ENCODE results near the gene CHID1. TPM values are rescaled to one million over a fixed set of nuclear protein-coding genes. Genes with fewer than 3 reads are reported as not detected.
A peak's percentile ranks its signal among the peaks of the same experiment; 100 is the strongest.

The CHID1 gene
- polyA plus RNA-seq, 1 donor = 100 TPM

DNA sequence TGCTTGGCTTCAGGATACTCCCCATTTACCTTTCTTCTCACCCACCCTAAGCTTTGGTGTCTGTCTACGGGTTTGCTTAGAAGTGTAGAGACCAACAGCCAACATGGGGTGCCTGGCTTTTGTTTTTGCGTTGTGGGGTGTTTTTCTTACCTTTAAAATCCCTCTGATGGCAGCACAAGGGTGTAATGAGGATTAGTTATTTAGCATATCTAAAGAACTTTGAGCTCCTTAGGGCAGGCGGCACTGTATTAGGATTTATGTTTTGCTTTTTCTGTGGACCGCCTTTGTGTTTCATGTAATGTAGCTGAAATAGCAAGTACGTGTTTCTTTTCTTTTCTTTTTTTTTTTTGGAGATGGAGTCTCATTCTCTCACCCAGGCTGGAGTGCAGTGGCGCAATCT lies 23.9 kb upstream of the CHID1 start:
- DNase-seq = no peak

DNA sequence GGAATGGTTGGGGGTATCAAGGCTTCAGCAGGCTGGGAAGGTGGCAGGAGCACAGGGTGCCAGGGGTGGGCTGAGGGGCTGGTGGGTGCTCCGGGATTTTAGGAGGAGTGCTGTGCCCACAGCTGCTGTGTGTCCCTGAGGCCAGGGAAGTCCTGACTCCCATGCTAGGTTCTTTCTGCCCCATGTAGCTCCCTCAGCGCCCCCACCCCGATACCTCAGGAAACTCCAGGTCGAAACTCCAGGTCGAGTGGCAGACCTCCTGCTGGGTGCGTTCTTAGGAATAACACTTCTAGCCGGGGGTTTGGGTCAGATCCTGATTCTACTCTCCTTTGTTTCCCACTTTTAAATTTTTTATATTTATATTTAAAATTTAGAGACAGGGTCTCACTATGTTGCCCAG lies 23.3 kb upstream of the CHID1 start:
- no peak for DNase-seq

DNA sequence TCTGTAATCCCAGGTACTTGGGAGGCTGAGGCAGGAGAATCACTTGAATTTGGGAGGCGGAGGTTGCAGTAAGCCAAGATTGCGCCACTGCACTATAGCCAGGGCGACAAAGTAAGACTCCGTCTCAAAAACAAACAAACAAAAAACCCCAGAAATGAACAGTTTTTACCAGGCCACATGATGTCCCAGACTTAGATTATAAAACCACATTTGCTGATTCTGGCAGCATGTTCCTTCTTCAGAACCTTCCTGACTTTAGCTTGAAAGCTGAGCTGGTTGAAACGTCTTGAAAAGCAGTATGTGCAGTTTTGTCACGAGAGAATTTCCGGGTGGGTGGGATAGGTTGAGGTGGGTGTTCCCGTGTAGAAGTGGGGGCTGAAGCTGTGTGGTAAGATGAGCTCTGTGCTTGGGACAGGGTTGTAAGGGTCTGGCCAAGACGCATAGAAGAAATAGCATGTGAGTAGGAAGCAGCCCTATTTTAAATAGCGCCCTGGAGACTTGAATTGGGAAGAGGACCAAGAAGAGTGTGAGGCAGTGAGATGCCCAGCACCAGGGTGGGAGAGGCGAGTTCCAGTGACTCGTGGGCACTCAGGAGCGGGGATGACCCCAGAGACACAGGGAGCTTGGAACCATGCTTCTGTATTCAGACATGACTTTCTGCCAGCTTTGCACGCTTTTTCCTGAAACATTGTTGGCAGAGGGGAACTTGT lies 22.7 kb upstream of the CHID1 start:
- no peak for DNase-seq

- DNase-seq = no peak
Measured at GRCh38 chr11:932435-932834, 21.8 kb upstream of the CHID1 start.

GRCh38 chr11:931385-931784 lies 20.8 kb upstream of the CHID1 start:
- DNase-seq = no peak

DNA sequence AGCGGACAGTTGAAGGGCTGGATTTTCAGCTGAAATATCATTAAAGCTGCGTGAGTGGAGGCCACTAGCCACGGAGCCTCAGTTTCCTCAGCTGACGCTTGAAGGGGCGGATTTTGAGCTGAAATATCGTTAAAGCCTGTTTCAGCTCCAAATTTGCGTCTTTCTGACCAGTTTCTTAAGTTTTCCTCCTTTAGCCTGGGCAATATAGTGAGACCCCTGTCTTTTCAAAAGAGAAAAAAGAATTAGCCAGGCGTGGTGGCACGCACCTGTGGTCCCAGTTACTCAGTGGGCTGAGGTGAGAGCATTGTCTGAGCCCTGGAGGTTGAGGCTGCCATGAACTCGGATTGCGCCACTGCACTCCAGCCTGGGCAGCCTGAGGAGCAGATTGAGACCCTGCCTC lies 18.8 kb upstream of the CHID1 start:
- no peak for DNase-seq

DNA sequence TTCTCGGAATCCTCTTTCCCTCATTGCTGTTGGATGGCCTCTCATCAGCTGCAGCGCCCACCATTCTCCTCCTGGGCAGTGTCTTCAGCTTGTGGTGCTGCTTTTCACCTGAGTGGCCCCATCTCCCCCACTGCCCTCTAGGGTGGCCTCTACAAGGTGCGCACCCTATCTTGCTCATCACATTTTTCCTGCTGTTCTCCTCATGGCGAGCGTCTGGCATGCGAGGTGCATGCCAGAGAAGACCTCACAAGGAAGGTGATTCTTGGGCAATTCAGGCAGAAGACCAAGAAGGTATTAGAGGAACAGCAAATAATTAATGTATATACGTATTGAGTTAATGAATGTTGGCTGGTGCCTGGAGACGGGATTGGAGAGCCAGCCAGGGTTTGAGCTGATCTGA lies 18.2 kb upstream of the CHID1 start:
- DNase-seq = no peak

GRCh38 chr11:927871-928270 lies 17.3 kb upstream of the CHID1 start:
- DNase-seq = no peak

- DNase-seq = no peak
Measured at GRCh38 chr11:926341-926916, 15.8 kb upstream of the CHID1 start.

- peak; percentile 86 for DNase-seq
Measured at GRCh38 chr11:925496-926301, 15.1 kb upstream of the CHID1 start, which contains the start of gene AP2A2. Gene AP2A2, plus strand, starts transcription at chr11:925870. Its CDS starts 152 bp downstream, at chr11:926022.

DNA sequence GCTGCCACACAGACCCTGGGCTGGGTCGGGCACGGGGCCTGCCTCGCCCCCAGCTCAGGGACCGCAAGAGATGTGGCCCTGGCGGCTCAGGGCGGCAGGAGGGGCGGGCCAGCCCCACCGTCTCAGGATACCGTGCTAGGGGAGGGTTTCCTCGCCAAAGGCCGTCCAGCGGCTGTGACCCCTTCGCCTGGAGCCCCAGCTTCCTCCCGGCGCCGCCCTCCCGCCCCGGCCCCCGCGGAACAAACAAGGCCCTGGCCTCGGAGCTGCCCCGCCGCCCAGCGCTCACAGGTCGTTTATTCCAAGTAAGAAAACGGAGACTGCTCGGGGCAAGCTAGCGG lies 14.5 kb upstream of the CHID1 start:
- no peak for DNase-seq

DNA sequence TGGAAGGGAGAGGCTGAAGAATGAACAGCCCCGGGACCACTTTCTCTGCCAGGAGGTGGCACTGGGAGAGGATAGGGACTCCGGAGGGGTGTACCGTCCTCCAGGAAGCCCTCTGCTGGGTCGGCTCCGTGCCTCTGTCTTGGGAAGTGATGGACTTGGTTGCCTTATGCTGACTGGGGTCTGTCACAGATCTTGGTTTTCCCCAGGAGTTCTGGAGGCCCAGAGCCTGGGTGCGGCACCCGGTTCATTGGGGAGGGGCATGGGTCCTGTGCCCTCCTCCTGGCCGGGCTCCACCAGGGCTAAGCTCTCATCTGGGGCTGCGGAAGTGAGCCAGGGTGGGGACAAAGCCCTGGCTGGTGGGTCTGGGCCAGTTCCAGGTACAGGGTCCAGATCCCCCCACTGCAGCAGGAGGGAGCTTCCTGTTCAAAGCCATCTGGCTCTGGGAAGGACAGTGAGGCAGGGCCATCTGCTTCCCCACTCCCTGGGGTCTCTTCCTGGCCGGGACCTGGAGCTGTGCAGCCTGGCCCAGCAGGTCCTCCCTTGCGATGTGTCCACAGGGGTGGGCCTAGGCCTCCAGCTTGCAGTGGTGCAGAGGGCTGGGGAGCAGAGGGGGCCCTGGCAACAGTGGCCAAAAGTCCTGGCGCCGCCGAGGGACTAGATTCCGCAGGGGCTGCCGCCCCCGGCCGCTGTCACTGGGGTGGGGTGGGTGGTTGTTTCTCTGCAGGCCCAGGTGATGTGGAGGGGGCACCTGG lies 14.0 kb upstream of the CHID1 start:
- DNase-seq = no peak

DNA sequence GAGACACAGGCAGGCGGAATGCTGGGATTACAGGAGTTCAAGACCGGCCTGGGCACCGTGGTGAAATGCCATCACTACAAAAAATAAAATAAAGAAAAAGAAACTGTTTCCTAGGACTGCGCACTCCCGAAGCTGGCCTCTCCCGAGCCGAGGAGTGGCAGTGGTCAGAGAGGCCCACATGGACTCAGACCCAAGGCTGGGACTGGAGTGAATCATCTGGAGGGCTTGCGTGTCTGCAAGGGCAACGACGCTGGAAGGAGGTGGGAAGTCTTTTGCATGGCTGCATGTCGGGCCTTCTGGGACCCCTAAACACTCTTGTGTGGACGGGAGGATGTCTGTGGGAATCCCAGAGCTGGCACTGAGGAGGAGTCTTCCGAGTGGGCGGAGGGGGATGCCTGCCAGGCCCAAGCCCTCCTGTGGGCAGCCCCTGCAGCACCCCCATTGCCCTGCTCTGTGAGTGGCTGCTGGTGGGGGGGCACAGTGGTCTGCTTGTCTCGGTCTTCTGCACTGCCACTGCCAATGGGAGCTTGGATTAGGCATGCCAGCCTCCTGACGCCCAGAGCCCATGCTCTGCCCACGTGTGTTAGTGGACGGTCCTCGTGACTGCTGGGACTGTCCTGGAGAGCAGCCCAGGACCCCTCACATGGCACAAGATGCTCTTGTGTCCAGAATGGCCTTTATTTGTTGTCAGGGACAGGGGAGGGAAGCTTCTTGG lies 13.2 kb upstream of the CHID1 start:
- no peak for DNase-seq

DNA sequence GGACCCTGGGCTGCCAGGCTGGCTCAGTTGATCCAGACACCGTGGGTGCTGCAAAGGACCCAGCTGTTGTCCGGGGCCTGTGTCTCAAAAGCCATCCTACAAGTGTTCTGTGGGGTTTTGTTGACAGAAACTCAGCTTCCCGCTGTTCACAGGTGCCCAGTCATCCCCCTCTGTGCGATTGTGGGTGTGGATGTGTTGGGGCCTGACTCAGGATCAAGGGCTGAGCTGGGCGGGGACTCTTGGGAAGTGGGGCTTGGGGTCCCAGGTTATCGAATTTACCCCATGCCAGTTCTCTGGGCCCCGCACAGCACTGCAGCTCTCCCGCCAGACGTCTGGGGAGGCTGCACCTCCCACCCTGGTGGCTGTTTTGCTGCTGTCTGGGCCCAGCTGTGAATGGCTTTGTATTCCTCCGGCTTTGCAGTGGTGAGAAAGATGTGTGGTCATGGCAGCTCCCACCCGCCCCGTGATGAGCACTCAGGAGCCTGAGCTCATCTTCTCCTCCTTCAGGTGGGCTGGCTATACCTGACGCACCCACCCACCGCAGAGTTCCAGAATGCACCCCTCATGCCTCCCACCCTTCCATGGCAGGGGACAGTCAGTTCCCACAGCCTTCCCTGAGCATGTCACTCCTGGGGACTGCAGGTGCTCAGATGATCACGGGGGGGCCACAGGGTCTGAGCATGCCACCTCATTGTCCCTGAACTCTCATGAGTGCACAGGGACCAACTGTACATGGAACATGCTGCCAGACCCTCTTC lies 11.5 kb upstream of the CHID1 start:
- no peak for DNase-seq

GRCh38 chr11:917426-917825 lies 6.8 kb upstream of the CHID1 start:
- DNase-seq = no peak

GRCh38 chr11:914747-915501 lies 4.3 kb upstream of the CHID1 start:
- DNase-seq = no peak

DNA sequence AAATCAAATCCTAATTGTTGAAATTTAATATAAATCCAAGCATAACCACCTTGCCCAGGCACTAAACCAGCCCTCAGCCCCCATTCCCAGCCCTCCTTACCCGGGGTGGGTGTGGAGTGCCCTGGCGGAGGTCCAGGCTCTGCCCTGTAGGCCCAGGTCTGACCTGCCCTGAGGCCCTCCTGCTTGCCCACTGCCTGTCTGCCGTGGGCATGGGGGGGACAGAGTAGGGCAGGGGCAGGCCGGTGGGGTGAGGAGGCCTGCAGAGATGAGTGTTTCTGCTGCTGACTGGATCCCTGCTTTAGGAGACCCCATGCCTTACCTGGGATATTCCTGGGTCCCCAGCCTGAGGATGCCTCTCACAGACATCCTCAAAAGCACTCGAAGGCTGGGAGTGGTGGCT lies 3.6 kb upstream of the CHID1 start:
- DNase-seq = no peak

DNA sequence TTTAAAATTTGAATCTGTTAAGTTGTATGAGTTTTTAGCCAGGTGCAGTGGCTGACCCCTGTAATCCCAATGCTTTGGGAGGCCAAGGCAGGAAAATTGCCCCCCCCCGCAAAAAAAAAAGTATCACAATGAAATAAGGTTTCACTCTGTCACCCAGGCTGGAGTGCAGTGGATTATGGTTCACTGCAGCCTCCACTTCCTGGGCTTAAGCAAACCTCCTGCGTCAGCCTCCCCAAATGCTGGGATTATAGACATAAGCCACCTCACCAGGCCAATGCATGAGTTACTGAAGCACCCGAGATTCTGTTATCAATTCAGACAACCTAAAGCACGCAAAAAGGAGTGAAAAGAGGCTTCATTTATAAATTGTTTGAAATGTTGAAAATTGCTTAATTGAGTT lies 2.4 kb upstream of the CHID1 start:
- DNase-seq = no peak

DNA sequence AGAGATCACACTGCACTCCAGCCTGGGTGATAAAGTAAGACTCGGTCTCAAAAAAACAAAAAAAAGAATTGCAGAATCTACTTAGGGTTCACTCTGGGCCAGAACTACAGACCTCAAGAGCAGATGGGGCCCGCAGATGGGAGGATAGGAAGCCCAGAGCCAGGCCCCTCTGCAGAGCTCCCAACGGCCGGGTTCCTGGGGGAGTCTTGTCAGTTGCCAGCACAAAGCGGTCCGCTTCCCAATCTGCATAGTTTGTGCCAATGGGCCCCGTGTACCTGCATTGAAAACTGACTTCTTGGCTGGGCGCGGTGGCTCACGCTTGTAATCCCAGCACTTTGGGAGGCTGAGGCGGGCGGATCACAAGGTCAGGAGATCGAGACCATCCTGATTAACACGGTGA lies 1.7 kb upstream of the CHID1 start:
- no peak for DNase-seq

GRCh38 chr11:911890-912219 lies 1.2 kb upstream of the CHID1 start:
- no peak for DNase-seq

Data from left kidney (tissue), 2 donors.